SK-N-MC (cell line): ENCODE measurements around the gene MMEL1.
"Not testable (repeated sequence)": the region's sequence is repeated elsewhere in the genome, so short reads cannot be mapped to it uniquely, and the experiment has no call there.

Experiments
- DNase-seq: peaks from one replicate; pipeline ENCODE4 v3.0.0-alpha.2; 2011; ENCODE audit warnings: low read depth, low spot score
- H3K27ac ChIP-seq: fragments of 200-600 bp; sonication (generic); 2 replicates; pipeline ENCODE4 v1.5.1; 2016; ENCODE audit warnings: mixed run types
- H3K36me3 ChIP-seq: fragments of 200-600 bp; sonication (generic); 2 replicates; pipeline ENCODE4 v1.6.1; 2017; ENCODE audit warnings: antibody characterized with exemption, low read length, mixed read lengths; ENCODE audit not compliant: insufficient read depth
- H3K4me3 ChIP-seq: fragments of 200-600 bp; sonication (generic); 2 replicates; pipeline ENCODE4 v1.5.1; 2016
- H3K9ac ChIP-seq: fragments of 200-600 bp; sonication (generic); 2 replicates; pipeline ENCODE4 v1.8.0; 2017; ENCODE audit warnings: mixed run types, mixed read lengths; ENCODE audit not compliant: insufficient read length
- H3K9me3 ChIP-seq: fragments of 200-600 bp; sonication (generic); 2 replicates; pipeline ENCODE4 v1.6.1; 2017; ENCODE audit warnings: low read depth, mild to moderate bottlenecking, antibody characterized with exemption, low read length, moderate library complexity, mixed read lengths
- EZH2 ChIP-seq: fragments of 200-600 bp; sonication (generic); IDR thresholded peaks from one replicate; pipeline ENCODE4 v1.6.1; 2017; ENCODE audit warnings: antibody characterized with exemption
- FOXP2 ChIP-seq: optimal IDR thresholded peaks from 2 replicates; pipeline ENCODE3; 2011; ENCODE audit warnings: mild to moderate bottlenecking, moderate library complexity; ENCODE audit not compliant: insufficient read depth; ENCODE audit errors: extremely low read length, control extremely low read depth
- POLR2AphosphoS5 ChIP-seq: IDR thresholded peaks from 2 replicates; pipeline ENCODE4 v1.6.1; 2012; ENCODE audit warnings: mild to moderate bottlenecking, low read depth, low read length, borderline replicate concordance

MMEL1 gene

GRCh38 chr1:2583871-2584351, 48.9 kb downstream of the MMEL1 start:
- Histone ChIP-seq H3K4me3 (no peak overlapping the region), H3K27ac (no peak overlapping the region), H3K36me3 (no peaks in the 10 kb centered on the region), H3K9me3 (no peaks in the 10 kb centered on the region), H3K9ac (no peak overlapping the region)
- DNase-seq, result no peak
- no peak for TF ChIP-seq FOXP2
- TF ChIP-seq EZH2, result no peak
- TF ChIP-seq POLR2AphosphoS5, result no peak

GRCh38 chr1:2583331-2583791, 49.5 kb downstream of the MMEL1 start:
- Histone ChIP-seq H3K4me3 (no peak overlapping the region), H3K27ac (no peak overlapping the region), H3K36me3 (no peaks in the 10 kb centered on the region), H3K9me3 (no peaks in the 10 kb centered on the region), H3K9ac (no peak overlapping the region)
- no peak for DNase-seq
- TF ChIP-seq FOXP2, result no peak
- TF ChIP-seq POLR2AphosphoS5, result no peak
- TF ChIP-seq EZH2, result no peak

GRCh38 chr1:2582391-2582790, 50.4 kb downstream of the MMEL1 start:
- H3K9me3 ChIP-seq, result no peaks in the 10 kb centered on the region
- H3K27ac ChIP-seq, result no peak overlapping the region
- H3K9ac ChIP-seq, result no peak overlapping the region
- H3K4me3 ChIP-seq, result no peak overlapping the region
- TF ChIP-seq FOXP2, result no peak
- TF ChIP-seq EZH2, result no peak
- TF ChIP-seq POLR2AphosphoS5, result no peak
- no peak for DNase-seq
- H3K36me3 ChIP-seq, result no peaks in the 10 kb centered on the region

- TF ChIP-seq FOXP2 (no peak), EZH2 (no peak), POLR2AphosphoS5 (no peak)
- no peak for DNase-seq
- H3K9me3 ChIP-seq, result no peaks in the 10 kb centered on the region
- H3K27ac ChIP-seq, result no peak overlapping the region
- no peak overlapping the region for H3K9ac ChIP-seq
- H3K4me3 ChIP-seq, result no peak overlapping the region
- H3K36me3 ChIP-seq, result no peaks in the 10 kb centered on the region
Measured at GRCh38 chr1:2580691-2581090, 52.1 kb downstream of the MMEL1 start.

GRCh38 chr1:2578758-2579118, 54.1 kb downstream of the MMEL1 start:
- Histone ChIP-seq H3K9me3 (no peaks in the 10 kb centered on the region), H3K36me3 (no peaks in the 10 kb centered on the region), H3K4me3 (no peak overlapping the region), H3K9ac (no peak overlapping the region), H3K27ac (no peak overlapping the region)
- no peak for DNase-seq
- TF ChIP-seq POLR2AphosphoS5, result no peak
- no peak for TF ChIP-seq EZH2
- TF ChIP-seq FOXP2, result no peak

- H3K9ac ChIP-seq, H3K27ac ChIP-seq, H3K36me3 ChIP-seq, H3K4me3 ChIP-seq, H3K9me3 ChIP-seq, DNase-seq: not testable (repeated sequence)
Measured at GRCh38 chr1:2577565-2578075, 55.2 kb downstream of the MMEL1 start.

- no peak overlapping the region for H3K9ac ChIP-seq
- DNase-seq, result no peak
- TF ChIP-seq POLR2AphosphoS5 (no peak), FOXP2 (no peak), EZH2 (no peak)
Measured at GRCh38 chr1:2575801-2576663, 56.8 kb downstream of the MMEL1 start.

GRCh38 chr1:2574350-2574749, 58.5 kb downstream of the MMEL1 start:
- TF ChIP-seq POLR2AphosphoS5 (no peak), FOXP2 (no peak), EZH2 (no peak)
- H3K36me3 ChIP-seq, result no peaks in the 10 kb centered on the region
- H3K27ac ChIP-seq, result no peak overlapping the region
- no peak overlapping the region for H3K9ac ChIP-seq
- H3K4me3 ChIP-seq, result no peak overlapping the region
- no peak for DNase-seq
- H3K9me3 ChIP-seq, result no peaks in the 10 kb centered on the region

More at GRCh38 chr1:2575801-2576663, 56.8 kb downstream of the MMEL1 start:
- Histone ChIP-seq H3K4me3 (no peak overlapping the region), H3K9me3 (no peaks in the 10 kb centered on the region), H3K36me3 (no peaks in the 10 kb centered on the region), H3K27ac (no peak overlapping the region)

GRCh38 chr1:2573250-2573920, 59.4 kb downstream of the MMEL1 start:
- no peak for TF ChIP-seq EZH2
- no peak for TF ChIP-seq FOXP2
- no peak for TF ChIP-seq POLR2AphosphoS5
- Histone ChIP-seq H3K36me3 (no peaks in the 10 kb centered on the region), H3K4me3 (no peak overlapping the region), H3K9me3 (no peaks in the 10 kb centered on the region), H3K27ac (no peak overlapping the region), H3K9ac (no peak overlapping the region)
- DNase-seq, result no peak
